GM21737 (cell line): ENCODE results near the gene ATXN7L3.
"Not testable (repeated sequence)": the region's sequence is repeated elsewhere in the genome, so short reads cannot be mapped to it uniquely, and the experiment has no call there.

Experiments
- ATAC-seq: cut with Tn5 transposase; IDR thresholded peaks from one replicate; pipeline ENCODE4 v1.9.1; 2021; ENCODE audit warnings: mild to moderate bottlenecking, moderate library complexity; ENCODE audit not compliant: unreplicated experiment

ATXN7L3 gene

GRCh38 chr17:44176671-44177501, 22.8 kb downstream of the ATXN7L3 start:
- ATAC-seq = no peak

- no peak for ATAC-seq
These were observed 23.4 kb downstream of the ATXN7L3 start for GRCh38 chr17:44176257-44176656.

- no peak for ATAC-seq
These were observed 25.3 kb downstream of the ATXN7L3 start for GRCh38 chr17:44174427-44174826.

GRCh38 chr17:44171931-44172455, 27.7 kb downstream of the ATXN7L3 start:
- no peak for ATAC-seq

GRCh38 chr17:44170499-44171201, 29.0 kb downstream of the ATXN7L3 start, which contains the start of gene ASB16:
Gene ASB16 (plus strand): TSS chr17:44170704. CDS start chr17:44170790, 86 bp downstream.
- no peak for ATAC-seq

GRCh38 chr17:44170135-44170498, 29.6 kb downstream of the ATXN7L3 start:
- no peak for ATAC-seq

- no peak for ATAC-seq
These were observed 32.4 kb downstream of the ATXN7L3 start for GRCh38 chr17:44167181-44167861.

GRCh38 chr17:44164476-44164875, 35.2 kb downstream of the ATXN7L3 start:
- ATAC-seq = no peak

- ATAC-seq = no peak
These were observed 40.0 kb downstream of the ATXN7L3 start for GRCh38 chr17:44159519-44160210.

- ATAC-seq = no peak
These were observed 44.2 kb downstream of the ATXN7L3 start for GRCh38 chr17:44155488-44155887.

- no peak for ATAC-seq
These were observed 46.8 kb downstream of the ATXN7L3 start for GRCh38 chr17:44152875-44153274.

- no peak for ATAC-seq
These were observed 49.8 kb downstream of the ATXN7L3 start for GRCh38 chr17:44149750-44150329.

- not testable (repeated sequence) for ATAC-seq
These were observed 50.6 kb downstream of the ATXN7L3 start for GRCh38 chr17:44149066-44149465.

- ATAC-seq = no peak
These were observed 51.9 kb downstream of the ATXN7L3 start for GRCh38 chr17:44147812-44148211.

GRCh38 chr17:44146375-44147346, 53.0 kb downstream of the ATXN7L3 start:
- ATAC-seq = no peak

GRCh38 chr17:44144966-44145739, 54.5 kb downstream of the ATXN7L3 start:
- no peak for ATAC-seq

- not testable (repeated sequence) for ATAC-seq
These were observed 55.8 kb downstream of the ATXN7L3 start for GRCh38 chr17:44143921-44144320.
